ENCODE results near the gene SLC44A4. TPM values are rescaled to one million over a fixed set of nuclear protein-coding genes. Genes with fewer than 3 reads are reported as not detected.

Gene SLC44A4
- total RNA-seq, 1 donor from 2014 or later = not detected

DNA sequence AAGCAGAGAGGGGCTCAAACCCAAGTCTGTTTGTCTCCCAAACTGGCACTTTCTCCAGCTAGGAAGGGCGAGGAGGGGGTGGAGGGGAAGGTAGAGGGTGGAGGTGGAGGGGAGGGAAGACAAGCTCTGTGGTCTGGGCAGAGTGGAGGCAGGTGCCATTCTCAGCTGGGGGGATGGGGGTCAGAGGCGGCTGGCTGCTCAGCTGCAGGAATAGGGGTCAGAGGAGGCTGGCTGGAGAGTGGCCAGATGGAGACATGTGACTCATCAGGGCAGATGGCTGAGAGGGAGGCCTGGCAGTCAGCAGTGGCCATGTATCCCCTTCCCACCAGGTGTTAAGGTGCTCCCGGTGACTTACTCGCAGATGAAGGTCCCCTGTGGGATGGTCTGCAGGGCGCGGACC lies 3.5 kb upstream of the SLC44A4 start:
- Mint-ChIP-seq H3K36me3 (ENCODE audit: low read depth) (peaks cover 33% of the 10 kb centered on the region), H3K9me3 (ENCODE audit: low read depth) (no peaks in the 10 kb centered on the region), H3K27ac (ENCODE audit: unreplicated experiment) (no peak overlapping the region), H3K4me3 (ENCODE audit: unreplicated experiment) (no peak overlapping the region), H3K4me1 (ENCODE audit: low read depth) (no peaks in the 10 kb centered on the region), H3K27me3 (ENCODE audit: low read depth) (no peaks in the 10 kb centered on the region)
- TF ChIP-seq, protein P1, sequence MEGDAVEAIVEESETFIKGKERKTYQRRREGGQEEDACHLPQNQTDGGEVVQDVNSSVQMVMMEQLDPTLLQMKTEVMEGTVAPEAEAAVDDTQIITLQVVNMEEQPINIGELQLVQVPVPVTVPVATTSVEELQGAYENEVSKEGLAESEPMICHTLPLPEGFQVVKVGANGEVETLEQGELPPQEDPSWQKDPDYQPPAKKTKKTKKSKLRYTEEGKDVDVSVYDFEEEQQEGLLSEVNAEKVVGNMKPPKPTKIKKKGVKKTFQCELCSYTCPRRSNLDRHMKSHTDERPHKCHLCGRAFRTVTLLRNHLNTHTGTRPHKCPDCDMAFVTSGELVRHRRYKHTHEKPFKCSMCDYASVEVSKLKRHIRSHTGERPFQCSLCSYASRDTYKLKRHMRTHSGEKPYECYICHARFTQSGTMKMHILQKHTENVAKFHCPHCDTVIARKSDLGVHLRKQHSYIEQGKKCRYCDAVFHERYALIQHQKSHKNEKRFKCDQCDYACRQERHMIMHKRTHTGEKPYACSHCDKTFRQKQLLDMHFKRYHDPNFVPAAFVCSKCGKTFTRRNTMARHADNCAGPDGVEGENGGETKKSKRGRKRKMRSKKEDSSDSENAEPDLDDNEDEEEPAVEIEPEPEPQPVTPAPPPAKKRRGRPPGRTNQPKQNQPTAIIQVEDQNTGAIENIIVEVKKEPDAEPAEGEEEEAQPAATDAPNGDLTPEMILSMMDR (IDR thresholded peaks at IDR 0.05) = no peak
- DNase-seq (ENCODE audit: low spot score) = no peak

DNA sequence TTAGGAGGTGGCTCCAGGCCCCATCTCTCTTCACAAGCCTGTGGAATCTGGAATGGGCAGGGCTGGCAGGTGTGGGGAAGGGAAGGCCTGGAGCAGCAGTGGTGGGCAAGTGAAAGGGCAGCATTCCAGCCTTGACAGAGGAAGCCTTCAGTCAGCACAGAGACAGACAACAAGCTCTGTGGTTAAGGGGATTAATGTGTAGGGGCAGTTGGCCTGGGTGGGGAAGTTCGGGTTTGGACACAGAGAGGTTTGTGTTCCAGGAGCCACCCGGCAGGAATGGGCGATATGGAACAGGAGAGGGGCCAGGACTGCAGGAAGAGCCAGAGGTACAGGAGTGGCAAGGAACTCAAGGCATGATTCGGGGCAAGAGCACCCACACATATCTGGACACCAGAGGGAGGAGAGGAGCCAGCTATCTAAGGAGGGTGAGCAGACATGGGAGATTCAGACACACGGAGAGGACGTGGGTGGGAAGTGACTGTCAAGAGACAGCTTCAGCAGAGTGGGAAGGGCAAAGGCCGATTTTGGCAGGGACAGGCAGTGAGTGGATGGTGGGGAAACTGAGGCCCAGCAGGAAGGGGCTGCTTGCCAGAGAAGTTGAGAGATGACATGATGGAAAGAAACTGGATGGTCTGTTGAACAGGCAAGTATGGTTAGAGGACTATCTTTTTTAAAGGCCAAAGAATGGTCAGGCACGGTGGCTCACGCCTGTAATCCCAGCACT lies 2.5 kb upstream of the SLC44A4 start:
- H3K36me3 Mint-ChIP-seq (ENCODE audit: low read depth) = peaks cover 32% of the 10 kb centered on the region
- no peak overlapping the region for H3K4me3 Mint-ChIP-seq (ENCODE audit: unreplicated experiment)
- no peak for DNase-seq (ENCODE audit: low spot score)
- H3K9me3 Mint-ChIP-seq (ENCODE audit: low read depth) = no peaks in the 10 kb centered on the region
- no peak overlapping the region for H3K27ac Mint-ChIP-seq (ENCODE audit: unreplicated experiment)
- H3K4me1 Mint-ChIP-seq (ENCODE audit: low read depth) = no peaks in the 10 kb centered on the region
- no peaks in the 10 kb centered on the region for H3K27me3 Mint-ChIP-seq (ENCODE audit: low read depth)
- TF ChIP-seq, protein P1 (IDR thresholded peaks at IDR 0.05) = no peak

DNA sequence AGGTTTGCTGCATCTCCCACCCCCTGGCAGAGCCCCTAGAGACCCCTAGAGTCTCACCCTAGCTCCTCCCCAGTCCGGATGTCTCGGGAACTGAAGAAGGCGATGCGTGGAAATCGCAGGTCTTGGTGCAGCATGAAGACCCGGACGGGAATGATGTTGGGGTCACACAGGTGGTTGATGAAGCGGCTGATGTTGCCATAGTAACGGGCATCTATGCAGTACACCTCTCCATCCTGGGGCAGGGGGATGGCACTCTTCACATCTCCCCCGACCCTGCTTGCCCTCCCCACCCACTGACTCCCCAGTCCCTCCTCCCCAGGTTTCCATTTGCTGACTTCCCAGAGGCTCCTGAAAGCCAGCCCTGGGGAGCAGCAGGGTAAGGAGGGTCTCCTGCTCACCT lies 1.8 kb upstream of the SLC44A4 start:
- DNase-seq (ENCODE audit: low spot score) = no peak

DNA sequence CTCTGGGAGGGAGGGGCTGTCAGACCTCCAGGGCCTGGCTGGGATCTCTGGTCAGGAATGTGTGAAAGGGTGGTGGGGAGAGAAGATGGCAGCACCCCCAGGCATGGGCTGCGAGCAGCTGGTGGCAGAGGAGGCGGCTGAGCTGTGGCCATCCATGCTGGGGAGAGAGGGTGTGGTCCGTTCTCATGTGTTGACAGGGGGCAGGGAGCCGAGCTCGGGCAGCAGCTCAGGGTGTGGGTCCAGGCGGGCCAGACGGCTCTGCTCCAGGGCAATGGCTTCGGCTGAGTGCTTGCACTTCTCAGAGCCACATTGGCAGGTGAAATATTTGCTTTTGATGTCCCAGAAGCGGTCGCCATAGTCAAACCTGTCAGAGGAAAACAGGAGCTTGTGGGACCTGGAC lies 1.1 kb upstream of the SLC44A4 start:
- H3K4me3 Mint-ChIP-seq (ENCODE audit: unreplicated experiment) = no peak overlapping the region
- H3K36me3 Mint-ChIP-seq (ENCODE audit: low read depth) = peaks cover 27% of the 10 kb centered on the region
- H3K4me1 Mint-ChIP-seq (ENCODE audit: low read depth) = no peaks in the 10 kb centered on the region
- DNase-seq (ENCODE audit: low spot score) = no peak
- TF ChIP-seq, protein P1 (IDR thresholded peaks at IDR 0.05) = no peak
- H3K27me3 Mint-ChIP-seq (ENCODE audit: low read depth) = no peaks in the 10 kb centered on the region
- H3K9me3 Mint-ChIP-seq (ENCODE audit: low read depth) = no peaks in the 10 kb centered on the region
- H3K27ac Mint-ChIP-seq (ENCODE audit: unreplicated experiment) = no peak overlapping the region

More for the DNA sequence above, 1.8 kb upstream of the SLC44A4 start:
- H3K27me3 Mint-ChIP-seq (ENCODE audit: low read depth) = no peaks in the 10 kb centered on the region
- no peak overlapping the region for H3K4me3 Mint-ChIP-seq (ENCODE audit: unreplicated experiment)
- peaks cover 28% of the 10 kb centered on the region for H3K36me3 Mint-ChIP-seq (ENCODE audit: low read depth)
- no peaks in the 10 kb centered on the region for H3K9me3 Mint-ChIP-seq (ENCODE audit: low read depth)
- H3K27ac Mint-ChIP-seq (ENCODE audit: unreplicated experiment) = no peak overlapping the region
- H3K4me1 Mint-ChIP-seq (ENCODE audit: low read depth) = no peaks in the 10 kb centered on the region
- TF ChIP-seq, protein P1 (IDR thresholded peaks at IDR 0.05) = no peak

DNA sequence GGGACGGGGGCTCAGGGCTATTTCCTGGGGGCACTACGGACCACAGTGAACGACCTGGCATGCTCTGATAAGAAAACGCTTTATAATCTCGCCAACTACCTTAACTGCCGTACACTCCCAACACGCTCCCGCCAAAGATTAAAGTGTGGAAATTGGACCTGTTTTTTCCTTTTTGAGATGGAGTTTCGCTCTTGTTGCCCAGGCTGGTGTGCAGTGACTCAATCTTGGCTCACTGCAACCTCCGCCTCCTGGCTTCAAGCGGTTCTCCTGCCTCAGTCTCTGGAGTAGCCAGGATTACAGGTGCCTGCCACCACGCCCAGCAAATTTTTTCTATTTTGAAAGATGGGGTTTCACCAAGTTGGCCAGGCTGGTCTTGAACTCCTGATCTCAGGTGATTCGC lies 346 bp upstream of the SLC44A4 start:
- Mint-ChIP-seq H3K27me3 (ENCODE audit: low read depth) (no peaks in the 10 kb centered on the region), H3K4me3 (ENCODE audit: unreplicated experiment) (no peak overlapping the region), H3K4me1 (ENCODE audit: low read depth) (no peaks in the 10 kb centered on the region), H3K9me3 (ENCODE audit: low read depth) (no peaks in the 10 kb centered on the region), H3K27ac (ENCODE audit: unreplicated experiment) (no peak overlapping the region), H3K36me3 (ENCODE audit: low read depth) (peaks cover 27% of the 10 kb centered on the region)
- DNase-seq (ENCODE audit: low spot score) = no peak
- TF ChIP-seq, protein P1 (IDR thresholded peaks at IDR 0.05) = no peak

Measured in chondrocyte (in vitro differentiated cells).